CD4-positive, alpha-beta T cell treated with Interleukin-17A for 1 hour (primary cell): ENCODE measurements around the gene NUDT14.

Source experiments
- DNase-seq: peaks from one replicate; pipeline ENCODE4 v3.0.0-alpha.2; 2020

Gene NUDT14

GRCh38 chr14:105180592-105181548, at the start of gene NUDT14:
TSS of gene NUDT14 (minus strand) at chr14:105181312. CDS start at chr14:105181209, 103 bp downstream.
- peak; percentile 94 for DNase-seq

DNA sequence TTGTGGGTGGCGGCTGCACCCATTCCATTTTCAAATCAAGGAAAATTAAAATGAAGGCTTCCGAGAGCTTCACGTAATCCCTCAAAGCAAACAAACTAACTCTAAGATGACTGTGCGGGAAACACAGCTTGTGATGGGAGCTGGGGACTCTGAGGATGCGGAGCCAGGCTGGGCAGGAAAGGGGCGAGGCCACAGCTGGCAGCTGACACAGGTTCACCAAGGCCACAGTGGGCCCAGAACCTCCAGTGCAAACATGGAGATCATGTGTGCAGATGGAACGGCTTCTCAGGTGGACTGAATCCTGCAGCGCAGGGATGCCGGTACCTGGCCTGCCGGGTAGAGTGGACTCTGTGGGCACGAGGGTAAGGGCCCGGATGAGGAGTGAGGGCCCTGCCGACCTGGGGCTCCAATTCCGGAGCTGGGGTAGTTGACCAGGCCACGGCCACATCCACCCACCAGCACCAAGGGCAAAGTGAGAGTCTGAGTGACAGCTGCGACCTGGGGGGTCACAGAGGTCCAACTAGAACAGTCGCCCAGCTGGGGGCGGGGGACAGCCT, 48.1 kb upstream of the NUDT14 start:
- no peak for DNase-seq

GRCh38 chr14:105228562-105228961, 47.5 kb upstream of the NUDT14 start:
- no peak for DNase-seq

GRCh38 chr14:105227346-105227745, 46.2 kb upstream of the NUDT14 start:
- no peak for DNase-seq

DNA sequence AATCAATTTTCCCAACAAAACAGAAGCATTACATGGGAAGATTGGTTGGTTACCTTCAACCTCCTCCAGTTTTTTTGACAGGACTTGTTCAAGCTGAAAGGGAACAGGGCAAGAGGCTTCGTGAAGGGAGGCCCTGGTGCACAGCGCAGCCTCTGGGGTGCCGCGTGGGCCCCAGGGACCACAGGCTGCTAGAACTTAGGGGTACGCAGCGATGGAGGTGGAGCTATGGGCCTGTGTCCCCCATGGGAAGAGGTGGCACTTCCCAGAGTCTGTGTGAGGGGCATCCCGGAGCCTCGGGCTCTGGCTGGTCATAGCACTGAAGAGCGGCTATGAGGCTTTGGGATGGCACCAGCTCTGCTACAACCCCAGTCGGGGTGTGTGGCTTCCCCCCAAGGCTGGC, 45.1 kb upstream of the NUDT14 start:
- DNase-seq: no peak

DNA sequence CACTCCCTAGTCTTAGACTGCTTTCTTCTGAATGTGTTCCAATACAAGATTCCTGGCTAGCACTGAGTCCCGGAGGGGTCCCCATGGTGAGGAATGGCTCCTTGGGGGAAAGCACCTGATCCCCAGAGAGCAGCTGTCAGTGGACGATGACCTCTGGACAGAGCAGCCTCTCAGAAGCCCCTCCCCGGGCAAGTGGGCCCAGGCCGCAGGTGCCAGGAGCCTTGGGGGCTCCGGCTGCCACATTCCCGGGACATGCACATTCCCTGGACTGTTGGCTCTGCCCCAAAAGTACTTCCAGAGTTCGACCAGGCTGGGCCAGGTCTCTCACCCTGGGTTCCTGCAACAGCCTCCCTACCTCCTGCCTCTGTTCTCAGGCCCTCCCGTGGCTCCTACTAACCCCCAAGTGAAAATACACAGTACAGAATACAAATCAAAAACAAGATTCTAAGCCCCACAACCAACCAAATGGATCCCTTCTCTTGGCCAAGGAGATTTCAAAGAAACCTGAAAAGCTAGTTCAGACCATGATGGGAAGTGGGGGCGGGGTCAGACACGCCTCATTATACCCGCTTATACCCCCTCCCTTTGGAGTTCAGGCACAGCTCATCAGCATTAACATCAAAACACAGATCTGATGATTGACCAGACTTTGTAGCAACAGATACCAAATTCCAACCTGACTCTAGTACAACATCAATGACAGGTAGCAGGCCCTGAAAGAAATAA, 43.9 kb upstream of the NUDT14 start:
- no peak for DNase-seq

- no peak for DNase-seq
Measured at GRCh38 chr14:105223770-105224544, 42.8 kb upstream of the NUDT14 start.

DNA sequence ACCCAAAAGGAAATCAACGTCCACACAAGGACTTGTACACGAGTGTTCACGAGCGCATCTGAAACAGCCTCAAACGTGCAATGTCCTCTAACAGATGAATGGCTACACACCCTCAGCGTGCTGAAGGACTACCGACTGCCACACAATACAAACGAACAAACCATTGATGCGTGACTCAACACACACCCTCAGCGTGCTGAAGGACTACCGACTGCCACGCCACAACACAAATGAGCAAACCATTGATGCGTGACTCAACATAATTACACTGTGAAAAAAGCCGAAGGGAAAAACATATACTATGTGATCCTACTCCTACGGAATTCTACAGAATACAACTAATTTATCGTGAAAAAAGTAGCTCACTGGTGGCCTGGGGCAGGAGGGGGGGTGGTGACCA, 42.1 kb upstream of the NUDT14 start:
- no peak for DNase-seq

DNA sequence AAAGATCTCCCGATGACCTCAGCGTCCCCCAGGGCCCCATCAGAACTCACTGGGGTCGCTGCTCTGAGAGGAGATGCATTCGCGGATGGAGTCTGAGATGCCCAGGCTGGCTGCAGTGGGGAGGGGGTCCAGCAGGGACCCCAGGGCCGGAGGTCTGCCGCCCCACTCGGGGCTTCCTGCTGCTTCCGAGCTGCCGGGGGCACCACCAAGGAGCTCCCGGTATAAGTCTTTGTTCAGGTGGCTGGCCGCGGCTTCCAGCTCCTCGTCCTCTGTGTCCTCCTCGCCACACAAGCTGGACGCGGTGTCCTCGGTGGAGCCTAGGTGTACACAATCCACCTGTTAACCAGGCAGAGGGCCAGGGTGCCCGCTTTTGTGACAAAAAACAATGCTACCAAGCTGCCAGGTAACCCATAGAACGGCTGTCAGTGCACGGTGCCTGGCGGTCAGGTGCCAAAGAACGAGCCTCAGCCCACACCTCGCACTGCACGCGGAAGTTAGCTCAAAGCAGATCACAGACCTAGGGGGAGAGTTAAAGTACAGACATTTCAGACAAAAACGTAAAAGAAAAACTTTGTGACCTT, 40.6 kb upstream of the NUDT14 start:
- DNase-seq: no peak

DNA sequence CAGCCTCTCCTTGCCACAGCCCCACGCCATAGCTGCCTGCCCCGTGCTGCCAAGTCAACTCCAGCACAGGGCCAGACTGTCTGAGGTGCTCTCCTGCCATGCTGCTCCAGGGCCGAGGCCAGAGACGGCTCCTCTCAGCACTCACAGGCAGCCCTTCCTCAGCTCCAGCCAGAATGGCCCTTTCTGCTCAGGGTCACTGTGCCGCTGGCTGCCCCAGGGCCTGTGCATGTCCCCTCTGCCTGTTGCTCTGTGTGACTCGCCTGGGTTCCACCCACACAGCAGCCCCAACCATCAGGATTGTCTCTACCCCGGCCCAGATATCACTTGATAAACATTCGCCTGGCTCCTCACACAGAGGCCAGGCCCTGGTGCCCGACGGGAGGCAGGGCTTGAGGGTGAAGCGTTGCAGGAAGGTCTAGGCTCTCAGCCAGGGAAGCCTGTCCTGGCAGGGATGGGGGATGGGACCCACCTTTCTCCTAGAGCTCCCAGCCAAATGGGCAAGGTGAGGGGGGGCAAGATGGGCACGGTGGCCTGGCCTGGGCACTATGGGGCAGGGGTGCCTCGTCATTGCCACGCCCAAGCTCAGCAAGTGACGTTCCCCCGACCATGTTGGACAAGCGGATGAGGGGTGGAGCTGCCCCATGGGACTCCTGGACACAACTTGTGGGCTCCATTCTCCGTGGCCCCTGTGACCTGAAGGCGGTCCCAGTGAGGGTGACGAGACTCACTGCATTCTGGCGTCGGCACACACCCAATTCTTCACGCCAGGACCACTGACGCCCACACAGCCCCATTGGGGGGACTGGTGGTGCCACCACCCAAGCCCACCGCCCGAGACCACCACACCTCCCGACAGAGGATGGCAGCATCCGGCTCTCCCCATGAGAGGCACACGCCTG, 39.8 kb upstream of the NUDT14 start:
- DNase-seq: no peak

DNA sequence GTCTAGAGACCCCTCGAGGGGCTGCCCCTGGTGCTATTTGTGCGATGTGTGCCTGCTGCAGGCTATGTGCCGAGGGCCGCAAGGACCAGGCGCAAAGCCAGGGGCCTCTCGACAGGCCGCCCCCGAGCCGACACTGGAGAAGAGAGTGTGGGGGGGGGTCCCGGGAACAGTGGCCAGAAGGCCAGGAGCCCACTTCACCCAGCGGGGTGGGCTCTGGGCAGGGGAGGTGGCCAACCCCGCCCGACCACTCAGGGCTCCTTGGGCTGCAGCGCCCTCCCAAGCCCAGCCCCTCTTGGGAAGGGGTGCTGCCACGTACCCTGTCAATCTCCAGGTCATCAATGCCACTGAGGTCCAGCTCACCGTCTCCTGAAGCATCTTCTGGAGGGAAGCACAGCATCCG, 38.6 kb upstream of the NUDT14 start:
- DNase-seq: no peak

GRCh38 chr14:105219043-105219612, 38.0 kb upstream of the NUDT14 start:
- DNase-seq: no peak

- DNase-seq: no peak
Measured at GRCh38 chr14:105218611-105219010, 37.5 kb upstream of the NUDT14 start.

- DNase-seq: no peak
Measured at GRCh38 chr14:105217774-105218173, 36.7 kb upstream of the NUDT14 start.

DNA sequence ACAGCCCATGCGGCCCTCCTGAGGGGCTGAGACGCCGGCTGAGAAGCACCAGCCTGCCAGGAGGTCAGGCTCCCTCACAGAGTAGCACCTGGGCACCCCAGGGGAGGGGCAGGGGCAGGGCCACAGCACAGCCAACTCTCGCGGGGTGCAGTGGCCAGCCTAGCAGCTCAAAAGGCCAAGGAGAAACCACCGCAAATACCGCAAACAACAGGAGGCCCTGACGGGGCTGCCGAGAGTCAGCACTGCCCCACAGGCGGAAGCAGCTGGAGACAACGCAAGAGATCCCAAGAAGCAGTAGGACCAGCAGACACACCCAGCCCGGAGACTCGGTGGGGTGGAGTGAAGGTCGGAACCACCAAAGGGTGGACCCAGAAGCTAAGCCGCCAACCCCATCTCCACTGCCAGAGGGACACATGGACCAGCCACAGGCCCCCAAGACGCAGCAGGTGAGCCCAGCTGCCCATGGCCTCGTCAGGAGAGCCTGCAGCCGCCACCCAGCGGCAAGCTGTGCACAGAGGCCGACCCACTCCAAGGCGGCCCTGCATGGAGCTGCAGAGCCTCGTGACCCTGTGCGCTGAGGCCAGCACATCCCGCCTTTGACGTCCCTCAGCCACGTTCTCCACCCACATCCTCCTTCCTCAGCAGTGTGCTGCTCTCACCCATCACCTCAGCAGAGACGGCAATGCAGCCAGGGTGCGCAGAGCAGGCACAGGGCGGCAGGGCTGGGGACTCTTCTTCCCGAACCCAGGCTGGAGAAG, 35.6 kb upstream of the NUDT14 start:
- DNase-seq: no peak

GRCh38 chr14:105215602-105216001, 34.5 kb upstream of the NUDT14 start:
- no peak for DNase-seq

- no peak for DNase-seq
Measured at GRCh38 chr14:105214324-105214915, 33.3 kb upstream of the NUDT14 start.

DNA sequence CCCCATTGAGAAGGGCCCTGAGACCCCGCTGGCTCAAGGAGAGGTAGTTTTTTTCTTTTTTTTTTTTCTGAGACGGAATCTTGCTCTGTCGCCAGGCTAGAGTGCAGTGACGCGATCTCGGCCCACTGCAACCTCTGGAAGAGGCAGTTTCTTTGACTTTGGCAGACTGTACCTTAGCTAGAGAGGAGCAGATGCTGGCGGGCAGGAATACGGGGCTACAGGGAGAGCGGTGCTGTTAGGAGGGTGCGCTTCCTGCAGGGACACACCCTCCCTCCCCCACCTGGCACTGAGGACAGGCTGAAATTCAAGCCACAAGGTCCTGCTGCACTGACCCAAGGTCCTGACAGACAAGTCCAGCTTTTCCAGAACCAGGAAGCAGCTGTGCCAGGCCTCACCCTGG, 32.2 kb upstream of the NUDT14 start:
- DNase-seq: no peak

DNA sequence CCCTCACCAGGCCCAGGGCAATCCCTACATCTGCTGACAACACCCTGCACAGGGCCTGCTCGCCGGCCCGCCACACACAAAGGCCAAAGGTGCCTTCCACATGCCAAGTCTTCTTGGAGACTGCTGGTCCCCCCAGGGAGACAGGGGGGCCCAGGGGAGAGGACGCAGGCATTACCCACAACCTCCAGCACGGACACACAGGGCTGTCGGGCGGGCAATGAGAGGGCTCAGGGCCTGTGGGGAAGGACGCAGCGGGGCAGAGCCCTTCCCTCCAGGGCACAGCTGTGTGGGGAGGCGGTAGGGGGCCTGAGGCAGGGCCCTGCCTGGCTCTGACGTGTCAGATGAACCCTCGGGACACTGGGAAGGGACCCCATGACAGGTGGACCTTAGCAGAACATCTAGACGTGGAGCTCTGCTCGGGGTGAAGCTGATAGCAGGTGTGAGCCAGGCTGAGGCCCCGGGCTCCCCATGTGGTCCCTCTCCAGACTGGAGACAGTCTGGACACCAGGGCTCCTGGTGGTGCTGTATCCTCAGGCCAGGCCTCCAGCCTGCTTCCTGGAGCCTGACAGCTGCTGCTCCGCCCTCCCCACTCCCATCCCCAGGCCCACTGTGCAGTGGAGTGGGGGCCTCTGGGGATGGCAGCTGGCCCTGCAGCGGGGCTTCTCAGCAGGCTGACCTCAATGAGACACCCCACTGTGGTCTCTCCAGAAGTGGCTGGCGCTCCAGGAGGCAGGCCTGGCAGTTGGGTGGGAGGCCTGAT, 31.6 kb upstream of the NUDT14 start:
- no peak for DNase-seq
